ENCODE measurements around the gene VSX2. TPM values are rescaled to one million over a fixed set of nuclear protein-coding genes. Genes with fewer than 3 reads are reported as not detected.

The VSX2 gene
- total and polyA plus RNA-seq, 2 of the 13 experiments (the other 11 are each of a cell fraction or from before 2014, with no cell fraction given) = 0.05 TPM; not detected in 1

GRCh38 chr14:74309125-74310022 is 70.1 kb downstream of the VSX2 start:
- Histone ChIP-seq H3K4me3 (replicated peaks in 1 of 3; ENCODE audit: insufficient read depth in 1 of 3, low read depth in 2 of 3, low read length in 3 of 3) (no peak overlapping the region), H3K79me2 (ENCODE audit: insufficient read depth, low read length) (no peaks in the 10 kb centered on the region), H3K4me2 (ENCODE audit: low read depth, low read length) (no peak overlapping the region), H3K9ac (ENCODE audit: insufficient read depth, low read depth, low read length) (no peak overlapping the region), H3K27me3 (ENCODE audit: control insufficient read depth in 1 of 2, insufficient read depth in 2 of 2, low read length in 2 of 2) (no peaks in the 10 kb centered on the region), H2AFZ (ENCODE audit: low read length) (no peak overlapping the region), H3K36me3 (replicated peaks in 1 of 2; ENCODE audit: control insufficient read depth in 1 of 2, insufficient read depth in 2 of 2, low read length in 2 of 2) (no peaks in the 10 kb centered on the region), H3K27ac (ENCODE audit: extremely low read length, insufficient read depth, low read length) (no peak overlapping the region), H3K4me1 (ENCODE audit: insufficient read depth, low read length) (peaks cover 12% of the 10 kb centered on the region; the same call in 1 of the 2 replicates), H4K20me1 (ENCODE audit: insufficient read depth, low read length) (no peaks in the 10 kb centered on the region), H3K9me3 (ENCODE audit: low read length) (no peaks in the 10 kb centered on the region)
- TF ChIP-seq ZNF382 (CRISPR knock-in tag; IDR thresholded peaks at IDR 0.05; ENCODE audit: borderline replicate concordance) (no peak), ZKSCAN1 (IDR thresholded peaks at IDR 0.05; ENCODE audit: low read length) (0 out of 2 replicates have a peak, but pooled peaks have one; percentile 16), ZNF629 (CRISPR knock-in tag; conservative IDR thresholded peaks at IDR 0.05) (peak; percentile 54)
- TF ChIP-seq, protein P1, sequence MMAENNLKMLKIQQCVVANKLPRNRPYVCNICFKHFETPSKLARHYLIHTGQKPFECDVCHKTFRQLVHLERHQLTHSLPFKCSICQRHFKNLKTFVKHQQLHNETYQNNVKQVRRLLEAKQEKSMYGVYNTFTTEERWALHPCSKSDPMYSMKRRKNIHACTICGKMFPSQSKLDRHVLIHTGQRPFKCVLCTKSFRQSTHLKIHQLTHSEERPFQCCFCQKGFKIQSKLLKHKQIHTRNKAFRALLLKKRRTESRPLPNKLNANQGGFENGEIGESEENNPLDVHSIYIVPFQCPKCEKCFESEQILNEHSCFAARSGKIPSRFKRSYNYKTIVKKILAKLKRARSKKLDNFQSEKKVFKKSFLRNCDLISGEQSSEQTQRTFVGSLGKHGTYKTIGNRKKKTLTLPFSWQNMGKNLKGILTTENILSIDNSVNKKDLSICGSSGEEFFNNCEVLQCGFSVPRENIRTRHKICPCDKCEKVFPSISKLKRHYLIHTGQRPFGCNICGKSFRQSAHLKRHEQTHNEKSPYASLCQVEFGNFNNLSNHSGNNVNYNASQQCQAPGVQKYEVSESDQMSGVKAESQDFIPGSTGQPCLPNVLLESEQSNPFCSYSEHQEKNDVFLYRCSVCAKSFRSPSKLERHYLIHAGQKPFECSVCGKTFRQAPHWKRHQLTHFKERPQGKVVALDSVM (CRISPR knock-in tag; IDR thresholded peaks at IDR 0.05) = peak; percentile 88
- ChIA-PET CTCF (ENCODE audit: low intra/inter-chr PET ratio, low total read pairs) (no interaction called here), POLR2A (no interaction called here)
- 22% methylated on average over 8 of the region's 8 CpGs for WGBS (ENCODE audit: low lambda C conversion rate)
- no peak for DNase-seq (ENCODE audit: low spot score)
- ATAC-seq = no peak
- in situ Hi-C loops (cut with HindIII; ENCODE audit: extremely low pct_ligation_motif_present, low pct_unique_long_range_greater_than_20kb) (no loop called here), intact Hi-C loops (cut with micrococcal nuclease; ENCODE audit: unreplicated experiment) (no loop called here)
- no peak for FAIRE-seq
- BruUV-seq (replicated peaks) = no TSS peak

- Histone ChIP-seq H3K79me2 (ENCODE audit: insufficient read depth, low read length) (no peaks in the 10 kb centered on the region), H3K27me3 (ENCODE audit: control insufficient read depth in 1 of 2, insufficient read depth in 2 of 2, low read length in 2 of 2) (peaks cover 0 to 5% of the 10 kb centered on the region in 2 experiments; a peak in 2 of 5 replicates), H4K20me1 (ENCODE audit: insufficient read depth, low read length) (no peaks in the 10 kb centered on the region), H3K4me3 (replicated peaks in 1 of 3; ENCODE audit: insufficient read depth in 1 of 3, low read depth in 2 of 3, low read length in 3 of 3) (no peak overlapping the region), H3K9me3 (ENCODE audit: low read length) (no peaks in the 10 kb centered on the region), H3K9ac (ENCODE audit: insufficient read depth, low read depth, low read length) (no peak overlapping the region), H3K36me3 (replicated peaks in 1 of 2; ENCODE audit: control insufficient read depth in 1 of 2, insufficient read depth in 2 of 2, low read length in 2 of 2) (no peaks in the 10 kb centered on the region), H3K27ac (ENCODE audit: extremely low read length, insufficient read depth, low read length) (no peak overlapping the region), H3K4me2 (ENCODE audit: low read depth, low read length) (no peak overlapping the region), H3K4me1 (ENCODE audit: insufficient read depth, low read length) (peaks cover 12% of the 10 kb centered on the region; the same call in 1 of the 2 replicates), H2AFZ (ENCODE audit: low read length) (no peak overlapping the region)
- 3% methylated on average over 2 of the region's 2 CpGs for WGBS (ENCODE audit: low lambda C conversion rate)
- no peak for DNase-seq (ENCODE audit: low spot score)
- no peak for FAIRE-seq
- POLR2A ChIA-PET = interaction anchor here (1.4 kb wide), 1 partner anchor 9 kb away, joined by 6 read pairs; the partner anchor contains the start of gene ABCD4
- in situ Hi-C loops (cut with HindIII; ENCODE audit: extremely low pct_ligation_motif_present, low pct_unique_long_range_greater_than_20kb) (no loop called here), intact Hi-C loops (cut with micrococcal nuclease; ENCODE audit: unreplicated experiment) (no loop called here)
- CTCF ChIA-PET (ENCODE audit: low intra/inter-chr PET ratio, low total read pairs) = no interaction called here
- no peak for ATAC-seq
- no TSS peak for BruUV-seq (replicated peaks)
- TF ChIP-seq NR2F1 (CRISPR knock-in tag; IDR thresholded peaks at IDR 0.05) (no peak), REST (IDR thresholded peaks at IDR 0.05; ENCODE audit: borderline replicate concordance in 1 of 2, low read depth in 1 of 2, low read length in 2 of 2) (no peak), ZFP90 (CRISPR knock-in tag; IDR thresholded peaks at IDR 0.05; ENCODE audit: borderline replicate concordance) (no peak), HIVEP1 (CRISPR knock-in tag; IDR thresholded peaks at IDR 0.05) (no peak), ZSCAN22 (CRISPR knock-in tag; IDR thresholded peaks at IDR 0.05) (no peak), AGO1 (IDR thresholded peaks at IDR 0.05; ENCODE audit: low read depth, low read length, poor library complexity, severe bottlenecking) (no peak)
These were observed 72.9 kb downstream of the VSX2 start for GRCh38 chr14:74312161-74312560.

Measured in HepG2 (cell line).